ENCODE measurements around the gene HEATR1. TPM values are rescaled to one million over a fixed set of nuclear protein-coding genes. Genes with fewer than 3 reads are reported as not detected.

HEATR1 gene
- total and polyA plus RNA-seq, 2 donors (not counting 1 experiment from before 2014, with no cell fraction given): 6.1 to 50.6 TPM

DNA sequence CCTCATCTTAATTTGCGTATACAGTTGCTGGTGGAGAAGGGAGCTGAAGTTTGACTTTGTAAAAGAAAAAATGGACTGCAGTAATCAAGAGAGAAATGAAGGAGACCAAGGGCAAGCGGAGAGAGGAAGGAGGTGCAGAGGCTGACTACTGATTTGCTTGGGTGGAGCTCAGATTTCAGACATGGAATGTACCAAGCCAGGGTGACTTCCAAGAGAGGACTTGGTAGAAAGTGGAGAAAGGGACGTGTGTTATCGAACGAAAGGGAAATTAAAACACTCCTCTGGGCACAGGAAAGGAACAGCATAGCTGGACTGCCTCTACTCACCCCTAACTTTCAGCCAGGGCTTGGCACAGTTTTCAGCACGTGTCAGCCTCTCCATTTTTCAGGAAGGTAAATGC, 15.1 kb upstream of the HEATR1 start:
- no peaks in the 10 kb centered on the region for H3K79me2 ChIP-seq (ENCODE audit: control insufficient read depth, insufficient read depth, low read length)
- POLR2A ChIA-PET: no interaction called here
- H3K9me3 Mint-ChIP-seq (ENCODE audit: insufficient read depth): peaks cover 5% of the 10 kb centered on the region
- no peak for DNase-seq
- H3K4me2 ChIP-seq (replicated peaks; ENCODE audit: low read depth, low read length, poor library complexity, severe bottlenecking): no peak overlapping the region
- H3K4me1 ChIP-seq (ENCODE audit: control insufficient read depth in 2 of 2, insufficient read depth in 2 of 2, low read length in 2 of 2): no peaks in the 10 kb centered on the region
- no peak overlapping the region for H3K4me3 ChIP-seq (ENCODE audit: control extremely low read depth in 1 of 5, extremely low read depth in 1 of 5, insufficient read depth in 1 of 5, low read depth in 2 of 5, low read length in 4 of 5)
- no peak overlapping the region for H3K9ac ChIP-seq (ENCODE audit: low read length)
- no peak overlapping the region for H3K4me3 Mint-ChIP-seq
- no peak overlapping the region for H3K27ac ChIP-seq (ENCODE audit: low read length in 2 of 2)
- peaks cover 2 to 7% (median 5%) of the 10 kb centered on the region in 3 donors for H3K9me3 ChIP-seq (ENCODE audit: control extremely low read depth in 1 of 3, control insufficient read depth in 2 of 3, insufficient read depth in 1 of 3, low read length in 2 of 3)
- intact Hi-C loops (cut with micrococcal nuclease): no loop called here
- H3K27ac Mint-ChIP-seq: no peak overlapping the region
- H3K27me3 Mint-ChIP-seq: peaks cover 53% of the 10 kb centered on the region
- H3K27me3 ChIP-seq (replicated peaks in 1 of 4; ENCODE audit: control extremely low read depth in 1 of 4, control insufficient read depth in 3 of 4, insufficient read depth in 4 of 4, low read length in 3 of 4): peaks cover 0 to 13% (median 2%) of the 10 kb centered on the region in 4 experiments
- CTCF ChIA-PET: no interaction called here
- TF ChIP-seq, protein P1, sequence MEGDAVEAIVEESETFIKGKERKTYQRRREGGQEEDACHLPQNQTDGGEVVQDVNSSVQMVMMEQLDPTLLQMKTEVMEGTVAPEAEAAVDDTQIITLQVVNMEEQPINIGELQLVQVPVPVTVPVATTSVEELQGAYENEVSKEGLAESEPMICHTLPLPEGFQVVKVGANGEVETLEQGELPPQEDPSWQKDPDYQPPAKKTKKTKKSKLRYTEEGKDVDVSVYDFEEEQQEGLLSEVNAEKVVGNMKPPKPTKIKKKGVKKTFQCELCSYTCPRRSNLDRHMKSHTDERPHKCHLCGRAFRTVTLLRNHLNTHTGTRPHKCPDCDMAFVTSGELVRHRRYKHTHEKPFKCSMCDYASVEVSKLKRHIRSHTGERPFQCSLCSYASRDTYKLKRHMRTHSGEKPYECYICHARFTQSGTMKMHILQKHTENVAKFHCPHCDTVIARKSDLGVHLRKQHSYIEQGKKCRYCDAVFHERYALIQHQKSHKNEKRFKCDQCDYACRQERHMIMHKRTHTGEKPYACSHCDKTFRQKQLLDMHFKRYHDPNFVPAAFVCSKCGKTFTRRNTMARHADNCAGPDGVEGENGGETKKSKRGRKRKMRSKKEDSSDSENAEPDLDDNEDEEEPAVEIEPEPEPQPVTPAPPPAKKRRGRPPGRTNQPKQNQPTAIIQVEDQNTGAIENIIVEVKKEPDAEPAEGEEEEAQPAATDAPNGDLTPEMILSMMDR (IDR thresholded peaks at IDR 0.05): no peak
- no peak for TF ChIP-seq EZH2 (IDR thresholded peaks at IDR 0.05; ENCODE audit: borderline replicate concordance, insufficient read depth, low read depth, low read length, poor library complexity, severe bottlenecking)
- no peaks in the 10 kb centered on the region for H3K36me3 ChIP-seq (replicated peaks in 1 of 2; ENCODE audit: control extremely low read depth in 1 of 2, control insufficient read depth in 1 of 2, extremely low read depth in 1 of 2, insufficient read depth in 2 of 2, low read length in 1 of 2)
- H3K4me1 Mint-ChIP-seq: no peaks in the 10 kb centered on the region
- no peak overlapping the region for H2AFZ ChIP-seq (ENCODE audit: insufficient read depth, low read depth, low read length, poor library complexity, severe bottlenecking)
- no peak for ATAC-seq (ENCODE audit: low read depth)
- 100% methylated on average over 2 of the region's 6 CpGs for WGBS (ENCODE audit: insufficient coverage)
- no peaks in the 10 kb centered on the region for H4K20me1 ChIP-seq (ENCODE audit: control insufficient read depth, insufficient read depth, low read length, poor library complexity, severe bottlenecking)

DNA sequence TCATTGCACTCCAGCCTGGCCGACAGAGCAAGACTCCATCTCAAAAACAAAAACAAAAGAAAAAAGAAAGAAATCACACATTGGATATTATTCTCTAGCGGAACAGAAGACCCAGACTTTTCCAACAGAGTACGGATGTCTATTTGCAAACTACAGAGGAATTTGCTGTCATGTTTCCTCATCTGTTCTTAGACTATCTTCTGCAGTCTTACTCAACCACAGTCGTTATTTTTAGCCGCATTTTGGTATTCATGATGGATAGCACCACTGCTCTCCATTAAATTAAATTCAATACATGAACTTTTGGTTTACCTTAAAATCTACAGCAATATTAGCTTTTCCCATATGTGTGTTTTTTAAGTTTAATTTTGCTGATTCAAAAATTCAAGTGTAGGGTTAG, 14.2 kb upstream of the HEATR1 start:
- Histone ChIP-seq H3K36me3 (replicated peaks in 1 of 2; ENCODE audit: control extremely low read depth in 1 of 2, control insufficient read depth in 1 of 2, extremely low read depth in 1 of 2, insufficient read depth in 2 of 2, low read length in 1 of 2) (no peaks in the 10 kb centered on the region), H3K79me2 (ENCODE audit: control insufficient read depth, insufficient read depth, low read length) (no peaks in the 10 kb centered on the region), H3K27ac (ENCODE audit: low read length in 2 of 2) (no peak overlapping the region), H2AFZ (ENCODE audit: insufficient read depth, low read depth, low read length, poor library complexity, severe bottlenecking) (no peak overlapping the region), H3K9me3 (ENCODE audit: control extremely low read depth in 1 of 3, control insufficient read depth in 2 of 3, insufficient read depth in 1 of 3, low read length in 2 of 3) (peaks cover 2 to 7% (median 5%) of the 10 kb centered on the region in 3 donors), H3K4me2 (replicated peaks; ENCODE audit: low read depth, low read length, poor library complexity, severe bottlenecking) (no peak overlapping the region), H3K27me3 (replicated peaks in 1 of 4; ENCODE audit: control extremely low read depth in 1 of 4, control insufficient read depth in 3 of 4, insufficient read depth in 4 of 4, low read length in 3 of 4) (peaks cover 0 to 13% (median 2%) of the 10 kb centered on the region in 4 experiments), H3K4me1 (ENCODE audit: control insufficient read depth in 2 of 2, insufficient read depth in 2 of 2, low read length in 2 of 2) (no peaks in the 10 kb centered on the region), H3K9ac (ENCODE audit: low read length) (no peak overlapping the region), H3K4me3 (ENCODE audit: control extremely low read depth in 1 of 5, extremely low read depth in 1 of 5, insufficient read depth in 1 of 5, low read depth in 2 of 5, low read length in 4 of 5) (no peak overlapping the region), H4K20me1 (ENCODE audit: control insufficient read depth, insufficient read depth, low read length, poor library complexity, severe bottlenecking) (no peaks in the 10 kb centered on the region)
- Mint-ChIP-seq H3K27ac (no peak overlapping the region), H3K4me3 (no peak overlapping the region), H3K4me1 (no peaks in the 10 kb centered on the region), H3K9me3 (ENCODE audit: insufficient read depth) (peaks cover 5% of the 10 kb centered on the region), H3K27me3 (peaks cover 48% of the 10 kb centered on the region)
- POLR2A ChIA-PET: no interaction called here
- intact Hi-C loops (cut with micrococcal nuclease): no loop called here
- DNase-seq (no peak), ATAC-seq (ENCODE audit: low read depth) (no peak)
- CTCF ChIA-PET: no interaction called here
- no peak for TF ChIP-seq EZH2 (IDR thresholded peaks at IDR 0.05; ENCODE audit: borderline replicate concordance, insufficient read depth, low read depth, low read length, poor library complexity, severe bottlenecking)
- TF ChIP-seq, protein P1 (IDR thresholded peaks at IDR 0.05): no peak
- no CpG with 5 or more reads among the region's 5 CpGs for WGBS (ENCODE audit: insufficient coverage)

Measured in B cell (primary cell).